Neuronal stem cell (in vitro differentiated cells): Measurements from ENCODE around the gene PDZD2.
"Not testable (repeated sequence)": the region's sequence is repeated elsewhere in the genome, so short reads cannot be mapped to it uniquely, and the experiment has no call there.

ENCODE experiments used
- DNase-seq: peaks from one replicate; pipeline ENCODE4 v3.0.0-alpha.2; 2013; ENCODE audit warnings: low spot score
- H2AFZ ChIP-seq: one replicate; pipeline ENCODE4 v1.6.1; 2013; ENCODE audit warnings: mild to moderate bottlenecking, low read length, inconsistent platforms
- H2AK5ac ChIP-seq: 2 replicates; pipeline ENCODE4 v1.6.1; 2013; ENCODE audit warnings: low read depth, mild to moderate bottlenecking, inconsistent platforms, low read length, moderate library complexity, mixed read lengths
- H2BK120ac ChIP-seq: 2 replicates; pipeline ENCODE4 v1.6.1; 2013; ENCODE audit warnings: low read depth, mild to moderate bottlenecking, inconsistent platforms, low read length, moderate library complexity, mixed read lengths
- H2BK12ac ChIP-seq: one replicate; pipeline ENCODE4 v1.6.1; 2013; ENCODE audit warnings: low read length, inconsistent platforms
- H2BK15ac ChIP-seq: 2 replicates; pipeline ENCODE4 v1.6.1; 2013; ENCODE audit warnings: mild to moderate bottlenecking, low read length, inconsistent platforms, mixed read lengths
- H2BK5ac ChIP-seq: one replicate; pipeline ENCODE4 v1.6.1; 2013; ENCODE audit warnings: inconsistent platforms, mild to moderate bottlenecking, low read length, moderate library complexity
- H3K14ac ChIP-seq: one replicate; pipeline ENCODE4 v1.6.1; 2013; ENCODE audit warnings: low read length, inconsistent platforms
- H3K18ac ChIP-seq: 2 replicates; pipeline ENCODE4 v1.6.1; 2013; ENCODE audit warnings: low read length, inconsistent platforms
- H3K23ac ChIP-seq: 2 replicates; pipeline ENCODE4 v1.6.1; 2013; ENCODE audit warnings: low read depth, mild to moderate bottlenecking, mixed read lengths, low read length, inconsistent platforms; ENCODE audit not compliant: poor library complexity
- H3K27ac ChIP-seq: replicated peaks from 3 replicates; pipeline ENCODE4 v1.5.1; 2013; ENCODE audit warnings: low read length, inconsistent platforms
- H3K27me3 ChIP-seq, 3 experiments: 2 replicates each; pipeline ENCODE4 v1.6.1; 2013; ENCODE audit warnings: low read length in 3 of 3, mild to moderate bottlenecking in 2 of 3, inconsistent platforms in 1 of 3, low read depth in 1 of 3, mixed read lengths in 1 of 3, moderate library complexity in 1 of 3; ENCODE audit not compliant: control insufficient read depth in 3 of 3, insufficient read depth in 3 of 3
- H3K36me3 ChIP-seq, 2 donors: replicated peaks in 1 of 2; 2 replicates each; pipeline ENCODE4 v1.6.1; 2013; ENCODE audit warnings: low read length in 2 of 2; ENCODE audit not compliant: control insufficient read depth in 2 of 2, insufficient read depth in 2 of 2
- H3K4ac ChIP-seq: 2 replicates; pipeline ENCODE4 v1.6.1; 2013; ENCODE audit warnings: inconsistent platforms, mild to moderate bottlenecking, low read length, moderate library complexity
- H3K4me1 ChIP-seq, 2 donors: 1 replicate in 1 of 2; 2 replicates in 1 of 2; pipeline ENCODE4 v1.6.1; 2013; ENCODE audit warnings: low read length in 2 of 2, low read depth in 1 of 2; ENCODE audit not compliant: control insufficient read depth in 2 of 2, insufficient read depth in 1 of 2
- H3K4me2 ChIP-seq: one replicate; pipeline ENCODE4 v1.6.1; 2013; ENCODE audit warnings: mild to moderate bottlenecking, low read length, inconsistent platforms; ENCODE audit not compliant: insufficient read depth, poor library complexity, severe bottlenecking
- H3K4me3 ChIP-seq, 2 donors: 2 replicates each; pipeline ENCODE4 v1.5.1; 2013; ENCODE audit warnings: low read length in 2 of 2, mild to moderate bottlenecking in 2 of 2, inconsistent platforms in 1 of 2, moderate library complexity in 1 of 2
- H3K79me1 ChIP-seq: one replicate; pipeline ENCODE4 v1.6.1; 2013; ENCODE audit warnings: low read depth, mild to moderate bottlenecking, inconsistent platforms, low read length, moderate library complexity
- H3K9ac ChIP-seq: one replicate; pipeline ENCODE4 v1.6.1; 2013; ENCODE audit warnings: mild to moderate bottlenecking, low read depth, low read length, inconsistent platforms; ENCODE audit not compliant: poor library complexity
- H3K9me3 ChIP-seq, 2 donors: replicated peaks in 1 of 2; 2 replicates each; pipeline versions ENCODE3 to v1.6.1; 2013; ENCODE audit warnings: low read length in 2 of 2, mild to moderate bottlenecking in 2 of 2, inconsistent platforms in 1 of 2, low read depth in 1 of 2, mixed read lengths in 1 of 2, moderate library complexity in 1 of 2; ENCODE audit not compliant: control insufficient read depth in 2 of 2, insufficient read depth in 1 of 2
- H4K8ac ChIP-seq: one replicate; pipeline ENCODE4 v1.6.1; 2013; ENCODE audit warnings: low read depth, mild to moderate bottlenecking, inconsistent platforms, low read length, moderate library complexity
- H4K91ac ChIP-seq: one replicate; pipeline ENCODE4 v1.6.1; 2013; ENCODE audit warnings: low read length, low read depth, mild to moderate bottlenecking, inconsistent platforms; ENCODE audit not compliant: poor library complexity
- WGBS, 2 donors: extraction: QIAGEN DNeasy Blood & Tissue Kit; methylation state at CpG; one replicate each; pipeline ENCODE4 v1.1.7; 2013; ENCODE audit warnings: missing lambda C conversion rate in 2 of 2, mixed read lengths in 1 of 2; ENCODE audit not compliant: insufficient read length in 2 of 2, insufficient replicate concordance in 1 of 2; ENCODE audit errors: extremely low coverage in 2 of 2; 5-methylcytosine and 5-hydroxymethylcytosine counted together

Gene PDZD2

DNA sequence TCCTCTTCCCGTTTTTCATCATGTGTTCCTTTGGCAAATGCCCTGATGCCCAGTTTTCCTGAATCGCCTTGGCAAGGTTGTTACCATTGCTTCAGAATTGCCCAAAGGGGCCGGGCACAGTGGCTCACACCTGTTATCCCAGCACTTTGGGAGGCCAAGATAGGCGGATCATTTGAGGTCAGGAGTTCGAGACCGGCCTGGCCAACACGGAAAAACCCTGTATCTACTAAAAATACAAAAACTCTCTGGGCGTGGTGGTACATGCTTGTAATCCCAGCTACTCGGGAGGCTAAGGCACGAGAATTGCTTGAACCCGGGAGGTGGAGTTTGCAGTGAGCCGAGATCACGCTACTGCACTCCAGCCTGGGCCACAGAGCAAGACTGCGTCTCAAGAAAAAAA, 125.8 kb downstream of the PDZD2 start:
- not testable (repeated sequence) for H2BK12ac ChIP-seq, H3K27ac ChIP-seq, H3K4me2 ChIP-seq, H2AK5ac ChIP-seq, H3K9ac ChIP-seq, H3K27me3 ChIP-seq, H2AFZ ChIP-seq, H3K9me3 ChIP-seq, DNase-seq, H4K91ac ChIP-seq, H3K4me3 ChIP-seq, H3K4me1 ChIP-seq, H3K4ac ChIP-seq, H3K23ac ChIP-seq, H3K14ac ChIP-seq, H2BK15ac ChIP-seq, H2BK120ac ChIP-seq, H3K79me1 ChIP-seq, H2BK5ac ChIP-seq, H3K36me3 ChIP-seq, H3K18ac ChIP-seq, H4K8ac ChIP-seq
- no CpG with 5 or more reads among the region's 14 CpGs for WGBS, 2 donors

DNA sequence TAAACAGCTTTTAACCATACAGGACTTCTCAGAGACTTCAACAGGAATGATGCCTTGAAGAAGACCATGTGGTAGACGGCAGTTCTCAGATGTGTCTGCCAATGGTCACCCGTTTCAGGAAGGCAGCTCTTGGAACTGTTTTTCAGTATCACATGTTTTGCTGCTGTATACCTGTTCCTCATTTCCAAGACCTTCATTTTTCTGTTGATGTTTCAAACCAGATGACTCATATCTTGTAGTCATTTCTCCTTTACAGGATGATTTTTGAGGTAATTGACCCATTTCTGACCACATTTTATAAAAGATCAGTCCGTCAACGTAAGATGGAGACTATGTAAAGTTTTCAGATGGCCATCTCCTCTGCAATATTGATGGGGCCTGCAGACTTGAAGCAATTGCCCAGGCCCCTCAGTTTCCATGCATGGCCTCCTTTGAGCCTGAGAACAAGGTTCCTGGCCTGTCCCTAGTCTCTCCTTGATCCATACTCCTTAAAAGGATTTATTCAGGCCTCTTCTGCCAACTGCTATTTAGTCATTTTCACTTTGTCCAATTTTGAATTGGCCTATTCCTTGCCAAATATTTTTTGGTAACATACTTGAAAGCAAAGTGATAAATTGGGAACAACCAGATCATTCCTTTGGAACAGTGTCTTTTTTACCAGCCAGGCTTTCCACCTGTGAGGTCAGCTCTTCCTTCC, 128.6 kb downstream of the PDZD2 start:
- H3K14ac ChIP-seq, result no peak overlapping the region
- H3K9me3 ChIP-seq, result no peaks in the 10 kb centered on the region
- no peak overlapping the region for H2BK120ac ChIP-seq
- no peak overlapping the region for H3K4me3 ChIP-seq
- H3K27me3 ChIP-seq, result no peaks in the 10 kb centered on the region
- no peak overlapping the region for H3K4ac ChIP-seq
- no peak overlapping the region for H2BK12ac ChIP-seq
- H2BK15ac ChIP-seq, result no peak overlapping the region
- peaks cover 0 to 2% of the 10 kb centered on the region in 2 donors for H3K4me1 ChIP-seq
- no peak overlapping the region for H2AFZ ChIP-seq
- H2AK5ac ChIP-seq, result no peak overlapping the region
- WGBS, 2 donors, result no CpG with 5 or more reads among the region's 4 CpGs
- no peak overlapping the region for H2BK5ac ChIP-seq
- no peak overlapping the region for H4K8ac ChIP-seq
- no peak overlapping the region for H3K27ac ChIP-seq
- no peak overlapping the region for H3K18ac ChIP-seq
- no peak overlapping the region for H4K91ac ChIP-seq
- no peak overlapping the region for H3K23ac ChIP-seq
- H3K36me3 ChIP-seq, result no peaks in the 10 kb centered on the region
- no peak overlapping the region for H3K4me2 ChIP-seq
- no peaks in the 10 kb centered on the region for H3K79me1 ChIP-seq
- no peak for DNase-seq
- no peak overlapping the region for H3K9ac ChIP-seq

DNA sequence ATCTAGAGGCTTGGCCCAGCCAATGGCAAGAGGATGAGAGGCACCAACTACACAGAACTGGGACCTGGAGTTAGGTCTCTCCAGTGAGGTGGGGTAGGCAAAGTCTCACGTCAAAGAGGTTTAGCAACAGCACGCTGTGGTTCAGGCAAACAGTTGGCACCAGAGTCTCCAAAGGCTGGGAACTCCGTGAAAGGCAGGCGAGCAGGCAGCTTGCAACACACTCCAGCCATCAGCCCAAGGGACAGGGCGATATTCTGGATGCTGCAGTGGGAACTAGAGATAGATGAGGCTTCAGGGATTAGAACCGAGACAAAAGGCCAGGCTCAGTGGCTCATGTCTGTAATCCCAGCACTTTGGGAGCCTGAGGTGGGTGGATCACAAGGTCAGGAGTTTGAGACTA, 129.1 kb downstream of the PDZD2 start:
- Histone ChIP-seq H4K8ac (no peak overlapping the region), H3K18ac (no peak overlapping the region), H3K27ac (no peak overlapping the region)

DNA sequence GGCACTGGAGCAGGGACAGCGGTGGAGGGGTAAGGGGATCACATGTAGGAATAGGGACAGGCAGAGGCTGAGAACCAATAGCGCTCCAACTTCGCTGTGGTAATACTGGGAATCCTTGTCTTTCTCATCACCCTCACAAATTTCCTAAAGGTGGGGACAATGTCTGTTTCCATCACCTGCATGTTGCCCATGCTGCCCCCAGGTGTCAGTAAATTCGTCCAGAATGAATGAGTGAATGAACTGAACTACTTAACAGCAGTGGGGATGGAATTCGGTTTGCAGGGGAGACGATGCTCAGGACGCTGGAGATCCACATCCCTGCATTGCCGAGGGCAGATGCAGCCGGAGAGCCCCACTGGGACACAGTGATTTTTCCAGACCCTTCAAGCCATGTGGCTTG, 129.9 kb downstream of the PDZD2 start:
- no peak overlapping the region for H4K8ac ChIP-seq
- H2AFZ ChIP-seq, result no peak overlapping the region
- no peak overlapping the region for H2BK15ac ChIP-seq
- no CpG with 5 or more reads among the region's 9 CpGs for WGBS, 2 donors
- no peak overlapping the region for H2AK5ac ChIP-seq
- no peak overlapping the region for H3K18ac ChIP-seq
- H3K14ac ChIP-seq, result no peak overlapping the region
- no peaks in the 10 kb centered on the region for H3K9me3 ChIP-seq
- H3K36me3 ChIP-seq, result no peaks in the 10 kb centered on the region
- H3K4me3 ChIP-seq, result no peak overlapping the region
- no peak overlapping the region for H3K23ac ChIP-seq
- no peak overlapping the region for H3K4me2 ChIP-seq
- no peaks in the 10 kb centered on the region for H3K79me1 ChIP-seq
- no peak overlapping the region for H2BK5ac ChIP-seq
- H3K4me1 ChIP-seq, result peaks cover 0 to 2% of the 10 kb centered on the region in 2 donors
- no peak overlapping the region for H2BK120ac ChIP-seq
- H3K27me3 ChIP-seq, result no peaks in the 10 kb centered on the region
- H3K27ac ChIP-seq, result no peak overlapping the region
- H4K91ac ChIP-seq, result no peak overlapping the region
- no peak overlapping the region for H3K4ac ChIP-seq
- no peak for DNase-seq
- no peak overlapping the region for H2BK12ac ChIP-seq
- H3K9ac ChIP-seq, result no peak overlapping the region

More for the DNA sequence above, 129.1 kb downstream of the PDZD2 start:
- WGBS, 2 donors, result no CpG with 5 or more reads among the region's 6 CpGs
- no peak for DNase-seq
- H3K9ac ChIP-seq, result no peak overlapping the region
- no peaks in the 10 kb centered on the region for H3K36me3 ChIP-seq
- H3K23ac ChIP-seq, result no peak overlapping the region
- H4K91ac ChIP-seq, result no peak overlapping the region
- no peak overlapping the region for H2BK12ac ChIP-seq
- H2BK15ac ChIP-seq, result no peak overlapping the region
- no peak overlapping the region for H2BK120ac ChIP-seq
- no peak overlapping the region for H3K4ac ChIP-seq
- no peak overlapping the region for H3K4me2 ChIP-seq
- no peak overlapping the region for H3K14ac ChIP-seq
- no peaks in the 10 kb centered on the region for H3K79me1 ChIP-seq
- H3K4me3 ChIP-seq, result no peak overlapping the region
- no peaks in the 10 kb centered on the region for H3K27me3 ChIP-seq
- no peak overlapping the region for H2AK5ac ChIP-seq
- no peaks in the 10 kb centered on the region for H3K9me3 ChIP-seq
- no peak overlapping the region for H2AFZ ChIP-seq
- peaks cover 0 to 2% of the 10 kb centered on the region in 2 donors for H3K4me1 ChIP-seq
- no peak overlapping the region for H2BK5ac ChIP-seq
